ENCODE data around the gene PBX4.
A peak's percentile ranks its signal among the peaks of the same experiment; 100 is the strongest.

The PBX4 gene

GRCh38 chr19:19558636-19559035 lies 59.9 kb downstream of the PBX4 start:
- no peaks in the 10 kb centered on the region for H3K9me3 ChIP-seq (ENCODE audit: control insufficient read depth, insufficient read depth, low read depth, low read length)
- POLR2A ChIA-PET = no interaction called here
- TF ChIP-seq ZNF548 (tag by site-specific recombination; IDR thresholded peaks at IDR 0.05) (no peak), ZNF398 (tag by site-specific recombination; IDR thresholded peaks at IDR 0.05) (no peak), ZNF221 (tag by site-specific recombination; IDR thresholded peaks at IDR 0.05; ENCODE audit: borderline replicate concordance) (no peak), ZNF747 (tag by site-specific recombination; IDR thresholded peaks at IDR 0.05) (no peak), ZFP69B (tag by site-specific recombination; IDR thresholded peaks at IDR 0.05) (no peak), ZNF701 (tag by site-specific recombination; IDR thresholded peaks at IDR 0.05) (no peak), ZNF362 (tag by site-specific recombination; IDR thresholded peaks at IDR 0.05) (no peak), KLF1 (tag by site-specific recombination; IDR thresholded peaks at IDR 0.05) (no peak), FEZF1 (tag by site-specific recombination; IDR thresholded peaks at IDR 0.05) (no peak), ZBTB48 (tag by site-specific recombination; IDR thresholded peaks at IDR 0.05) (no peak), ZNF423 (tag by site-specific recombination; IDR thresholded peaks at IDR 0.05) (no peak)
- CTCF ChIA-PET = interaction anchor here (1.0 to 3.3 kb wide), 2 partner anchors 10 to 27 kb away, joined by 4 to 15 read pairs; no protein-coding TSS in a partner anchor
- H3K27ac ChIP-seq (ENCODE audit: extremely low read depth, low read depth, low read length) = no peak overlapping the region
- H3K4me3 ChIP-seq (ENCODE audit: low read depth, low read length) = no peak overlapping the region
- no peaks in the 10 kb centered on the region for H3K36me3 ChIP-seq (ENCODE audit: control insufficient read depth in 2 of 2, insufficient read depth in 1 of 2, low read length in 2 of 2)
- no peaks in the 10 kb centered on the region for H3K4me1 ChIP-seq (ENCODE audit: control insufficient read depth, insufficient read depth, low read length)

- no peak for TF ChIP-seq ZNF248 (tag by site-specific recombination; IDR thresholded peaks at IDR 0.05)
- TF ChIP-seq ZNF398 (tag by site-specific recombination; IDR thresholded peaks at IDR 0.05) = no peak
- no peak for TF ChIP-seq ZNF48 (tag by site-specific recombination; IDR thresholded peaks at IDR 0.05)
- TF ChIP-seq EGR2 (tag by site-specific recombination; IDR thresholded peaks at IDR 0.05; ENCODE audit: low read depth) = 0 out of 2 replicates have a peak, but pooled peaks have one; percentile 18
- no peak for TF ChIP-seq MEIS1 (CRISPR knock-in tag; IDR thresholded peaks at IDR 0.05; ENCODE audit: borderline replicate concordance)
- TF ChIP-seq KLF10 (tag by site-specific recombination; IDR thresholded peaks at IDR 0.05) = no peak
- Histone ChIP-seq H3K9me3 (ENCODE audit: control insufficient read depth, insufficient read depth, low read depth, low read length) (no peaks in the 10 kb centered on the region), H3K4me3 (ENCODE audit: low read depth, low read length) (no peak overlapping the region), H3K36me3 (ENCODE audit: control insufficient read depth in 2 of 2, insufficient read depth in 1 of 2, low read length in 2 of 2) (no peaks in the 10 kb centered on the region), H3K4me1 (ENCODE audit: control insufficient read depth, insufficient read depth, low read length) (no peaks in the 10 kb centered on the region), H3K27ac (ENCODE audit: extremely low read depth, low read depth, low read length) (no peak overlapping the region)
- ChIA-PET CTCF (interaction anchor here (0.7 to 1.0 kb wide), 2 partner anchors 9 to 26 kb away, joined by 4 read pairs; no protein-coding TSS in a partner anchor), POLR2A (interaction anchor here (0.5 kb wide), 1 partner anchor 113 kb away, joined by 5 read pairs; no protein-coding TSS in a partner anchor)
Observed at GRCh38 chr19:19558055-19558454, 60.4 kb downstream of the PBX4 start.
